ENCODE results near the gene GUK1.

Gene GUK1

GRCh38 chr1:228139931-228140723 lies at the start of gene GUK1:
Gene GUK1 (plus strand): TSS chr1:228140279. CDS start chr1:228140303, 24 bp downstream.
- peak; percentile 100 for DNase-seq (ENCODE audit: low read depth)
- peak; percentile 71 for TF ChIP-seq POLR2A (IDR thresholded peaks at IDR 0.05; ENCODE audit: extremely low read depth, insufficient read length)
- TF ChIP-seq MAX (IDR thresholded peaks at IDR 0.05; ENCODE audit: low read depth, low read length), result no peak; the same call in 1 of the 2 replicates
- peak; percentile 48 for TF ChIP-seq MYC (IDR thresholded peaks at IDR 0.05; ENCODE audit: low read depth, low read length)
- no peak for TF ChIP-seq CTCF (IDR thresholded peaks at IDR 0.05; ENCODE audit: low read depth, low read length)
- H3K4me3 ChIP-seq (ENCODE audit: low read depth, low read length), result peak within 1 kb of the TSS; percentile 85

- TF ChIP-seq CTCF (IDR thresholded peaks at IDR 0.05; ENCODE audit: low read depth, low read length) (no peak), MYC (IDR thresholded peaks at IDR 0.05; ENCODE audit: low read depth, low read length) (no peak), MAX (IDR thresholded peaks at IDR 0.05; ENCODE audit: low read depth, low read length) (no peak), POLR2A (IDR thresholded peaks at IDR 0.05; ENCODE audit: extremely low read depth, insufficient read length) (no peak)
- DNase-seq (ENCODE audit: low read depth), result no peak
These were observed 49.4 kb upstream of the GUK1 start for GRCh38 chr1:228090613-228091081.

GRCh38 chr1:228091084-228091483 lies 49.0 kb upstream of the GUK1 start:
- no peak for TF ChIP-seq POLR2A (IDR thresholded peaks at IDR 0.05; ENCODE audit: extremely low read depth, insufficient read length)
- no peak for TF ChIP-seq CTCF (IDR thresholded peaks at IDR 0.05; ENCODE audit: low read depth, low read length)
- no peak for TF ChIP-seq MYC (IDR thresholded peaks at IDR 0.05; ENCODE audit: low read depth, low read length)
- no peak for TF ChIP-seq MAX (IDR thresholded peaks at IDR 0.05; ENCODE audit: low read depth, low read length)
- H3K4me3 ChIP-seq (ENCODE audit: low read depth, low read length), result no peak overlapping the region
- DNase-seq (ENCODE audit: low read depth), result no peak

More at GRCh38 chr1:228090613-228091081, 49.4 kb upstream of the GUK1 start:
- H3K4me3 ChIP-seq (ENCODE audit: low read depth, low read length), result no peak overlapping the region

GRCh38 chr1:228092342-228093049 lies 47.6 kb upstream of the GUK1 start:
- no peak for DNase-seq (ENCODE audit: low read depth)
- TF ChIP-seq POLR2A (IDR thresholded peaks at IDR 0.05; ENCODE audit: extremely low read depth, insufficient read length), result no peak
- TF ChIP-seq CTCF (IDR thresholded peaks at IDR 0.05; ENCODE audit: low read depth, low read length), result no peak
- no peak for TF ChIP-seq MAX (IDR thresholded peaks at IDR 0.05; ENCODE audit: low read depth, low read length)
- no peak for TF ChIP-seq MYC (IDR thresholded peaks at IDR 0.05; ENCODE audit: low read depth, low read length)
- H3K4me3 ChIP-seq (ENCODE audit: low read depth, low read length), result no peak overlapping the region

GRCh38 chr1:228093050-228093906 lies 46.8 kb upstream of the GUK1 start:
- TF ChIP-seq MAX (IDR thresholded peaks at IDR 0.05; ENCODE audit: low read depth, low read length) (no peak), CTCF (IDR thresholded peaks at IDR 0.05; ENCODE audit: low read depth, low read length) (no peak), POLR2A (IDR thresholded peaks at IDR 0.05; ENCODE audit: extremely low read depth, insufficient read length) (no peak)
- DNase-seq (ENCODE audit: low read depth), result no peak
- H3K4me3 ChIP-seq (ENCODE audit: low read depth, low read length), result no peak overlapping the region
